SIG-M5 treated with dmso at 0.1 percent for 504 hours (cell line): ENCODE measurements around the gene DCAKD.

ENCODE experiments used
- DNase-seq: peaks from one replicate; lab custom pipeline; 2025; ENCODE audit not compliant: unreplicated experiment; lab: John Stamatoyannopoulos, UW

Gene DCAKD

GRCh38 chr17:45005700-45006099 lies 45.7 kb downstream of the DCAKD start:
- DNase-seq, result no peak

- DNase-seq, result no peak
Measured at GRCh38 chr17:45004388-45004787, 47.0 kb downstream of the DCAKD start.

DNA sequence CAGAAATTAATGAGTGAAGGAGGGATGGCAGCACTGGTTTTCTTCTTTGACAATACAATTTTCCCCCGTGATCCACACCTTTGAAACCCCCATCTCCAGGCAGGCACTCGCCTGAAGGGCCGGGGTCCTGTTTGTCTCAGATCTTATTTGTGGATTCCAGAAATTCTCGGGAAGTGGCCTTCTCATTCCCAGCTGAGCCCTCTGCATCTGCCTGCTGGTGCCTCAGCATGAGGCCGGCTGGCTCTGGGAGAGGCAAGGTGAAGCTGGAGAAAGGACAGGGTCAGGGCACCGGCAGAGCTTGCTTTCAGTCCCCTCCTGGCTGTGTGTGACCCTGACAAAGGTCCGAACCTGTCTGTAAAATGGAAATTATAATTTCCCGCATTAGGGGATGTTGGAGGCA lies 47.6 kb downstream of the DCAKD start:
- no peak for DNase-seq

DNA sequence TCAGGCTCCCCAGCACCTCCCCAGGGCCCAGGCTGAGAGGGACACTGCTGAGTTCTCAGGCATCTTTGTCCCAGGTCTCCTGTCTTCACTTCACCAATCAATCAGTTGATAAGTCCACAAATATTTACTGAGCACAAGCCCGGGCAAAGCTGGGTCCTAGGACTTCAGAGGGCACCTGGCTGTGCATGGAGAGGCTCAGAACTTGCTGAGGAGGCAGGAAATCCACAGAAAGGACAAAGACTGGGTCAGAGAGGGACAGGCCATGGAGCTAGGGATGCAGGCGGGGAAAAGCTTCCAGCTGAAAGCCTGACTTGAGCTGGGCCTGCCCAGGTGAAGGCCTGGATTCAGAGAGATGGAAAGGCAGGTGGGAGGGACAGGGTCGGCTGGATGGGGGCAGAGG lies 50.1 kb downstream of the DCAKD start:
- DNase-seq, result no peak

DNA sequence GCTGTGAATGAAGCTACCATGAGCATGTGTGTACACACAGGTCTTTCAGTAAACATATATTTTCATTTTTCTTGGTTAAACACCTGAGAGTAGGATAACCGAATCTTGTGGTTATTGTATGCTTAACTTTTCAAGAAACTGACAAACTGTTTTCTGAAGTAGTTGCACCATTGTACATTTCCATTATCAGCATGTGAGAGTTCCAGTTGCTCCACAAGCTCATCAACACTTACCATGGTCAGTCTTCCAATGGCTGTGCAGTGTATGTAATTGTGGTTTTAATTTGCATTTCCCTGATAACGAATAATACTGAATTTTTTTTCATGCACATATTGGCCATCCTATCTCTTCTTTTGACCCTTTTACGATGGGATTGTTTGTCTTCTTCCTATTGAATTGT lies 52.0 kb downstream of the DCAKD start:
- DNase-seq, result no peak

- DNase-seq, result no peak
Measured at GRCh38 chr17:44998646-44999045, 52.8 kb downstream of the DCAKD start.

GRCh38 chr17:44997733-44998520 lies 53.5 kb downstream of the DCAKD start:
- DNase-seq, result no peak

DNA sequence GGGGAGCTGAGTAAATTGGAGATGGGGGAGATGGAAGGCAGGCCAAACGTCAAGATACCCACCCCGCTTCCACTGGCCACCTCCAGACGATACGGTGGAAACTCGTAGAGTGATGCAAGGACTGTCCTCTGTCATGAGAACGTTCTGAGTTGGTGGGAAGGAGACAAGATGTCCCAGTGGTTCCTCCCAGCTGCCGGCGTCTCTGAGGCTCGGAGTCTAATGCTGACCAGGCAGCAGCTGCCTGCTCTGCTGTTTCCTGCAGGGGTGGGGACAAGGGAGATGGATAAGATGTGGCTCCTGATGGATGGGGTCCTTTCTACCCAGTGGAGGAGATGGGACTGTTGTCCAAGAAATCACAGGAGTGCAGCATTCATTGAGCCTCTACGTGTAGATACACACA lies 55.1 kb downstream of the DCAKD start:
- no peak for DNase-seq

DNA sequence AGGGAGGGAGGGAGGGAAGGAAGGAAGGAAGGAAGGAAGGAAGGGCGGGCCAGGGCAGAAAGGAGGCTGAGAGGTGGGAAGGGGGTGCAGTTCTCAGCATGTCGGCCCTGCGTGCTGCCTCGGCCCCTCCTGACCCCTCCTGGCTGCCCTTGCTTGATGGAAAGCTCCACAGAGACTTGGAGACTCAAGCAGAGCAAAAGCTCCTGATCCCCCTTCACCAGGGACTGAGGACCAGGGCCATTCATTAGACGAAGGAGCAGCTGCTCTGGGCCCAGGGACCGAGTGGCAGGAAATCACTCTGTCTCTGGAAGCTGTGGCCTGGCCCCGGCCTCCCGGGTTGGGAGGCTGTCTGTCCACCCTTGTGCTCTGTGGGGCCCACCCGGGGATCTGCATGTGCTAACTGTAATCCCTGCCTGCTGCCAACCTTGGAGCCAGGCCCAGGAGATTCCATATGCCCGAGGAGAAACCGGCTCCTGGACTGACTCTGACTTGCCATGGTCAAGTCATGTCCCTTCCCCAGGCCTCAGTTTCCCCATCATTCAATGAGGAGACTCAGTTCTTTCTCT lies 55.9 kb downstream of the DCAKD start:
- no peak for DNase-seq

DNA sequence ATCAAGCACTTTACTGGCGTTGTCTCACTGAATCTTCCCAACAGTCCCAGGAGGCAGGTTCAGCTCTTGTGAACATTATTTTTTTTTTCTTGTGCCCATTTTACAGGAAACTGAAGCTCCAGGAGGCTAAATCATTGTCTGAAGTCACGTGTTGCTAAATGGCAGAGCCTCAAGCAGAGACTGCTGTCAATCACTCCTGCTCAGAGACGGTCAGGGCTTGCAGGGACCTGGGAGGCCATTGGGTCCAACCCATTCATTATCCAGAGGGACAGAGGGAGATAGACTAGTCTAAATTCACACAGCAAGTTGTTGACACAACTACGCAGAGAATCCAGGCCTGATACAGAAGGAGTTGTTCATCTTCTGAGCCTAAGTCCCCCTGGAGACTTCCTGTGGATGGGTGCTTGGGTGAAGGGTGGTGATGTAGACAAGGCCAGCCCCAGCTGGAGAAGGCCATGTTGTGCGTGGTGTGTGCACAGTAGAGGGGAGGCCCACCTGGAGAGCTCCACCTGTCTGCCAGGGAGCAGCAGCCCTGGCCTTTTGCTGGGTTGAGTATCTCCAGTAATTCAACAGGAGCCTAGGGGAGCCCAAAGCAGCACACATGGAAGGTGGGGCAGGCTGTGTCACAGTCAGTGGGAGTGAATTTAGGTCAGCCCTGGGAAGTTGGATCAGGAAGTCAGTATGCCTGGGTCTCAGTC lies 59.0 kb downstream of the DCAKD start:
- DNase-seq, result no peak

DNA sequence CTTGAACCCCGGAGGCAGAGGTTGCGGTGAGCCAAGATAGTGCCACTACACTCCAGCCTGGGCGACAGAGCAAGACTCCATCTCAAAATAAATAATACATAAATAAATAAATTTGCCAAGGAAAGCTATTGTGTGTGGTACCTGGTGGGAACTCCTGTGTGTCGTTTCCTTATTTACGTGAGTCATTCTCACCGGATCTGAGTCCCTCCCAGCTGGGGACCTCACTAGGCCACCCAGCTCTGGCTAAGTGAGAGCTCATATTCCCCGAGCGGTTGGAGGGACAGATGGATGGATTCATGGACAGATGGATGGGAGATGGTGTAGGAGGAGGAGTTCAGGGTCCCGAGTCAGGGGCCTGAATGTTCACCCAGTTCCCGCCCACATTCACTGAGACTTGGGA lies 60.4 kb downstream of the DCAKD start:
- no peak for DNase-seq

GRCh38 chr17:44989552-44990138 lies 61.8 kb downstream of the DCAKD start:
- DNase-seq, result no peak

DNA sequence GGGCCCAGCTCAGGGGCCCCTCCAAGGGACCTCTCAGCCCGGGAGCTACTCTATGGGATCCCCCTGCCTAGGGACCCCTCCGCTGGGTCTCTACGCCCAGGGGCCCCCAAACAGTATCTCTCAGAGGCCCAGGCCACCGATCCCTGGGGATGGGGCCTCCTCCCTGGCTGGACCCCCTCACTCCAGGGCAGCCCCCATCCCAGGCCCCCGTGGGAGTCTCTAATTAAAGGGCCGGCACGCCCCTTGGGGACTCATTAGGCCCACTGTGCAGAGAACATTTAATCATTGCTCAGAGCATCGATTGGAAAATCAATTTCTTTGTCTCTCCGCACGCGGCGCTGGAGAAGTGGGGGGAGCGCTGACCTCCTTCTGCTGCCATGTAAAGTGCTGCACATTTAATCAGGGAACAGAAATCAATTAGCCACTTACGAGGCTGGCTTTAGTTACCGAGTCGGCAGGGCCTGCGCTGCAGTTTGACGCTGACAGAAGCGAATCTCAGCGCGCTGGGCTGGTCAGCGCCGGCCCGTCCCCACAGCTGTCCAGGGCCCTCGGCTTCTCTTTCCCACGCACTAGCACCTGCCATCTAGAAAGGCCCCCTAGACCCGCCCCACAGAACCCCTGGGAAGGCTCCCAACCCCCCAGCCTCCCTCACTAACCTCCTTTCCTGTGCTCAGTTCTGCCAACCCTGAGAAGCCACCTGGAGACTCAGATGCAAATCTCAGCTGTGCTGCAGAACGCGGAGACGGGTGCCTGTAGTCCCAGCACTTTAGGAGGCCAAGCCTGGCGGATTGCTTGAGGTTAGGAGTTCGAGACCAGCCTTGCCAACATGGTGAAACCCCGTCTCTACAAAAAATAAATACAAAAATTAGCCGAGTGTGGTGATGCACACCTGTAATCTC lies 63.1 kb downstream of the DCAKD start:
- no peak for DNase-seq

GRCh38 chr17:44983563-44983962 lies 67.9 kb downstream of the DCAKD start:
- DNase-seq, result no peak

GRCh38 chr17:44982113-44982702 lies 69.2 kb downstream of the DCAKD start:
- no peak for DNase-seq

DNA sequence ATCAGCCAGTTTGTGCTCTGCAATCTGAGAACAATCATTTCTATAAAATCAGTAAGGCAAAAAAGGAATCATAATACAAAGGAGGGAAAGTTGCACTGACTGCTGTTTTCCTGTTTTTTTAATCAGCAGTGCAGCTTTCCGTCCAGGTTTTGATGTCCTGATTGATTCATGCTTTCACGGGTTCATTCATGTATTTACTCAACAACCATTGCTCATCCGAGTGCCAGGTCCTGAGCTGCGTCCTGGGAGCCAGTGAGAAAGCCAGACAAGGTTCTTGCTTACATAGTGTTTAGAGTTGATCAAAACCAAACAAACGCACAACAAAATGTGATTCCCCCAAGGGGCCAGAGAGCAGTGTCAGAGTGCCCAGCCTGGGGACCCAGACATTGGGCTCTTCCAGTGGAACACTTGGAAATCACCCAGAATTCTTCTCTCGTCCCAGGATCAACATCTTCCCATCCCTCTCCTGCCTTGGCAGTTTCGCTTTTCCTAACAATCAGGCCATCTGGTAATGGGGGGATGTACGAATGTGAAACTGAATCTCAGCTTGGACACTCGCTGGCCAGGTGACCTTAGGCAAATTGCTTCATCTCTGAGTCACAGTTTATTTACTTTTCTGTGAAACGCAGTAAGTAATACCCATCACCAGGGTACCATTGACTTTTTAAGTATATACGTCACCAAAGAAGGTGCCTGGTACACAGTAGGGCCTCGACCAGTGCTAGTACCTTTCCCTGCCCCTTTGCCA lies 70.0 kb downstream of the DCAKD start:
- no peak for DNase-seq

GRCh38 chr17:44979426-44979995 lies 71.9 kb downstream of the DCAKD start:
- no peak for DNase-seq

GRCh38 chr17:44978807-44979206 lies 72.6 kb downstream of the DCAKD start:
- DNase-seq, result no peak

DNA sequence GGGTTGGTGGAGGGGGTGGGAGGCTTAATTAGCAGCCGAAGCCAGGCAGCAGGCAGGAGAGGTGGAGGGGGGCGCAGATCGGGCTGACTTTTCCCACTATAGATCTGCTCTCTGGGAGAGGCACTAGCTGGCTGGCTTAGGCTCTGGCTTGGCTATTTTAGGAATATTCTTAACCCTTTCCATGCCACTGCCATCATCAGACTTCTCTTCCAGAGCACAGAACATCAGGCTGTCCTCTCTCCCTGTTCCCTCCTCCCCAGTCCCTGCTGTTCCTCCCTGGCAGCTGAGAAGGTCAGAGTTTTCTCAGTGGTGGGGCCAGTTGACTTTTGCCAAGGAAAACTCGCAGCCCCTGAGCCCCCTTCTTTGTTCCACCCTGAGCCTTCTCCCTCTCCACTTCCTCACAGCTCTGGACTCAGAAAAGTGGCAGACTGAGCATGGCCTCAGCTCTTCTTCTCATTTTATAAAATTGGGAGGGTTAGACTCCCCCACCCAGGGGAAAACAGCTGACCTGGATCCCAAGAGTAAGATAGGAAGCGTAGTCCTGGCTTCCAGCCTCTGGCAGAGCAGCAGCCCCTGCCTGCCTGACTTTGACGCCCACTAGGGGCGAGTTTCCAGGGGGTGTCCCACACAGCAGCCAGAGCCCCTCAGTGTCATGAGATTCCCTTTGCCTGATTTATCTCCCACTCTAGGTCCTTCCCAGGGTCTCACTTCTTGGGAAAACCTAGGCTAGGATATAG lies 73.5 kb downstream of the DCAKD start:
- DNase-seq, result no peak
